Upper lobe of right lung (tissue), 1 donor: ENCODE results near the gene CDK9. TPM values are rescaled to one million over a fixed set of nuclear protein-coding genes. Genes with fewer than 3 reads are reported as not detected.
A peak's percentile ranks its signal among the peaks of the same experiment; 100 is the strongest.

Experiments
- ATAC-seq: fragments of 200-7000 bp; cut with Tn5 transposase; one replicate; pipeline ENCODE4 v1.9.1; 2020; ENCODE audit warnings: mild to moderate bottlenecking, moderate library complexity
- DNase-seq: peaks from one replicate; pipeline ENCODE4 v3.0.0-alpha.2; 2020
- H3K27ac ChIP-seq: fragments of 200-600 bp; one replicate; pipeline ENCODE4 v1.8.0; 2022
- H3K27me3 ChIP-seq: fragments of 200-600 bp; one replicate; pipeline ENCODE4 v1.8.0; 2022; ENCODE audit warnings: mild to moderate bottlenecking
- H3K36me3 ChIP-seq: fragments of 200-600 bp; one replicate; pipeline ENCODE4 v1.8.0; 2022
- H3K4me1 ChIP-seq: fragments of 200-600 bp; one replicate; pipeline ENCODE4 v1.8.0; 2022
- H3K4me3 ChIP-seq: fragments of 200-600 bp; one replicate; pipeline ENCODE4 v1.8.0; 2022; ENCODE audit warnings: mild to moderate bottlenecking
- H3K9me3 ChIP-seq: fragments of 200-600 bp; one replicate; pipeline ENCODE4 v1.8.0; 2022
- intact Hi-C: fragments of 100-400 bp; cut with DNase I; formaldehyde crosslinking; loops from one replicate; pipeline ENCODE4 v1.11.0; 2022
- total RNA-seq: library from RNA; stranded (reverse); fragmentation: NEBNext Ultra II Directional; extraction: Animal tissue kit (Norgen Biotek cat#: 25700); gene quantifications from one replicate; pipeline ENCODE4 v1.2.1, GENCODE V29; 2021
- TF ChIP-seq, protein P1 (sequence below): fragments of 200-600 bp; IDR thresholded peaks from one replicate; pipeline ENCODE4 v1.8.0; 2022; ENCODE audit warnings: antibody characterized with exemption
- donor health status: DM: no; HTN: yes; CAD: no; lungs with severe emphysema.

Gene CDK9
- total RNA-seq, 1 donor from 2014 or later = 99.1 TPM

DNA sequence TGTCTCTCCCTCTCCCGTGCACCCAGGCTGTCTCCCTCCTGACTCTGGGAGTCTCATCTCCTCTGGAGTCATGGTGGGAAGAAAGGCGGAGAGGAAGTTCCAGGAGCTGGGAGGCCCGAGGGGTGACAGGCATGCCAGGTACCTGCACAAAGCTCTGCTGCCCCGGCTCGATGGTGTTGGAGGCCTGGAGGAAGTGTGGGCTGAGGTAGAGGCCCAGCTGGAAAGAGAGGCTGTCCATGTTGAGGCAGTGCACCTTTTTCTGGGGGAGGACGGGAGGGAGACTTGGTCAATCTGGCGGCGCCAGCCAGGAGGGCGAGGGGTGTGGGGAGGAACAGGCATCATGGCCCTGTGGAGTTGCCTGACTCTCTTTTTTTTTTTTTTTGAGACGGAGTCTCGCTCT lies 32.7 kb downstream of the CDK9 start:
- DNase-seq (no peak), ATAC-seq (no peak)
- Histone ChIP-seq H3K27ac (no peak overlapping the region), H3K27me3 (no peaks in the 10 kb centered on the region), H3K4me3 (no peak overlapping the region), H3K9me3 (no peaks in the 10 kb centered on the region), H3K36me3 (peaks cover 76% of the 10 kb centered on the region), H3K4me1 (no peaks in the 10 kb centered on the region)
- TF ChIP-seq, protein P1, sequence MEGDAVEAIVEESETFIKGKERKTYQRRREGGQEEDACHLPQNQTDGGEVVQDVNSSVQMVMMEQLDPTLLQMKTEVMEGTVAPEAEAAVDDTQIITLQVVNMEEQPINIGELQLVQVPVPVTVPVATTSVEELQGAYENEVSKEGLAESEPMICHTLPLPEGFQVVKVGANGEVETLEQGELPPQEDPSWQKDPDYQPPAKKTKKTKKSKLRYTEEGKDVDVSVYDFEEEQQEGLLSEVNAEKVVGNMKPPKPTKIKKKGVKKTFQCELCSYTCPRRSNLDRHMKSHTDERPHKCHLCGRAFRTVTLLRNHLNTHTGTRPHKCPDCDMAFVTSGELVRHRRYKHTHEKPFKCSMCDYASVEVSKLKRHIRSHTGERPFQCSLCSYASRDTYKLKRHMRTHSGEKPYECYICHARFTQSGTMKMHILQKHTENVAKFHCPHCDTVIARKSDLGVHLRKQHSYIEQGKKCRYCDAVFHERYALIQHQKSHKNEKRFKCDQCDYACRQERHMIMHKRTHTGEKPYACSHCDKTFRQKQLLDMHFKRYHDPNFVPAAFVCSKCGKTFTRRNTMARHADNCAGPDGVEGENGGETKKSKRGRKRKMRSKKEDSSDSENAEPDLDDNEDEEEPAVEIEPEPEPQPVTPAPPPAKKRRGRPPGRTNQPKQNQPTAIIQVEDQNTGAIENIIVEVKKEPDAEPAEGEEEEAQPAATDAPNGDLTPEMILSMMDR = no peak
- intact Hi-C loops = no loop called here

DNA sequence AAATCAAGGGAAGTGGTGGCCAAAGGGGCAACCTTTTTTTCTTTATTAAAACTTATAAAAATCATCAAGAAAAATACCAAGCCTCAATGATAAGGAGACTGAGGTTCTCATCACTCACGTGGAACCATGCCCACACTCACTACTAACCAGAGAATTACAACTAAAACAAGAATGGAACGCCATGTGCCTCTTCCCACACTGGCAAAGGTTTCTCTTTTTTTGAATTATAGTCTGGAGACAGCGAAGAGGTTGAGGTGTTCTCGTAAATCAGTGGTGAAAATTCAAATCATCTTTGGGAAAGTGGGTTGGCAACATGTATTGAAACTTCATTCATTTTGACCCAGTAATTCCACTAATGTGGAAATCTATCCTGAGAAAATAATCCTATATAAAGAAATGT lies 36.3 kb downstream of the CDK9 start:
- no peaks in the 10 kb centered on the region for H3K27me3 ChIP-seq
- DNase-seq (no peak), ATAC-seq (no peak)
- no peaks in the 10 kb centered on the region for H3K9me3 ChIP-seq
- no peak overlapping the region for H3K27ac ChIP-seq
- no peak overlapping the region for H3K4me3 ChIP-seq
- H3K4me1 ChIP-seq = peaks cover 6% of the 10 kb centered on the region
- intact Hi-C loops = no loop called here
- peaks cover 65% of the 10 kb centered on the region for H3K36me3 ChIP-seq
- TF ChIP-seq, protein P1 = no peak

DNA sequence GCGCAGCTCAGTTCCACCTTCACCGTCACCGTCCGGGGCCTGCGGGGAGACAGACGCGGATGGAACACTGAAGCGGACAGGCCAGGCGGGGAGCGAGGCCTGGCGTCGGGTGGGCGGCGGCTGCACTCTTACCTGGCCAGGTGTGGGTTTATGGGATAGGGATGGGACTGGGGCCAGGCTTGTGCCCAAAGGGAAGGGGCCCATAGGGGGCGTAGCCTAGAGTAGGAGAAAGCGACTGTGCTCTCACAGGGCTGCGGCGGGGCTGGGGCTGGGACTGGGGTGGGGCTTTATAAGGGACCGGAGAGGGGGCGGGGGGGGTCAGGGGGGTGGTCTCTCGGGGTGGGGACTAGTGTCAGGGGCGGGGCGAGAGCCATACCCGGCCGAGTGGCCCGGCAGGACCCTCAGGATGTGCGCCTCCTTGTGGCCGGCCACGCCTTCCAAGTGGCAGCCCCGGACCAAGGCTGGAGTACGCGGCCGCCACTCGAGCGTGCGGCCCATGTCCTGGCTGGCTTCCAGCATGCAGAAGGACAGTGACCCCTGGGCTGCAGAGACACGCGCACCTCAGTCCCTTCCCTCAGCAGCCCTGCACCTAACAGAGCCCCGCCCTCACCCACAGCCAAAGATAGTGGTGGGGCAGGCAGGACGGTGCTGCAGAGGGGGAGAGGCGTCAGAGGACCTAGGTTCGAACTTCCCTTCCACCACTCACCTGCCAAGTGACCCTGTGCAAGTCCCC lies 39.7 kb downstream of the CDK9 start:
- TF ChIP-seq, protein P1 = peak; percentile 40
- H3K27ac ChIP-seq = no peak overlapping the region
- no peak overlapping the region for H3K4me3 ChIP-seq
- H3K4me1 ChIP-seq = peaks cover 39% of the 10 kb centered on the region
- DNase-seq = peak; percentile 78
- H3K36me3 ChIP-seq = peaks cover 48% of the 10 kb centered on the region
- intact Hi-C loops = no loop called here
- no peaks in the 10 kb centered on the region for H3K27me3 ChIP-seq
- ATAC-seq = peak; percentile 45
- no peaks in the 10 kb centered on the region for H3K9me3 ChIP-seq

DNA sequence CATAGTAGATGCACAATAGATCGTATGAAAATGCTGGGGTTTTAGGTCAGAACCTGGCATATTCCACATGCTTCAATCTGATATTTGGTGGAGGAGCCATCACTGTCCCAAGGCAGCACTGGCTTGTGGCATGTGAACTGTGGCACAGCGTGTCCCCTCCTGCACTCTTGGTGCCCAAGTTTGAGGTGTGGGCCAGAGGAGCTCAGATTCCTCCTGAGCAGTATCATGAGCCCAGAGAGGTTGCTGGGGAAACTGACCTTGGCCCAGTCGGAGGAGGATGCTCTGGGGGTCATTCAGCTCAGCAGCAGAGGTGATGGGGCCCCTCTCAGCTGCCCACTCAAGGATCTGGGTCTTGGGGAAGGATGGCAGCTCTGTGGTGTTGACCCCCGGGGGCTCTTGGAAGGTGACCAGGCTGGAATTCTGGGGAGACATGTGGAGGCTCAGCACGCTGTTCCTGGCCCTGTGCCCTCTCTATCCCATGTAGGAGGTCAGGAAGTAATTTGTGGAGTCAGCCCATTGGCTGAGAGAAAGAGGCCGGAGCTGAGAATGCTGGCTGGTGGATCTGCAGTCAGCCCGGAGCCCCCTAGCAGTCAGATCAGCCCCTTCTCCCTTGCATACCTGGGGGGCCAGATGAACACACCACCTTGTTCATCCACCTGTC lies 40.5 kb downstream of the CDK9 start:
- TF ChIP-seq, protein P1 = no peak
- intact Hi-C loops = no loop called here
- Histone ChIP-seq H3K9me3 (no peaks in the 10 kb centered on the region), H3K27me3 (no peaks in the 10 kb centered on the region), H3K36me3 (peaks cover 44% of the 10 kb centered on the region), H3K4me3 (no peak overlapping the region), H3K4me1 (peaks cover 43% of the 10 kb centered on the region), H3K27ac (peak overlapping the region; percentile 79)
- ATAC-seq = no peak
- no peak for DNase-seq

DNA sequence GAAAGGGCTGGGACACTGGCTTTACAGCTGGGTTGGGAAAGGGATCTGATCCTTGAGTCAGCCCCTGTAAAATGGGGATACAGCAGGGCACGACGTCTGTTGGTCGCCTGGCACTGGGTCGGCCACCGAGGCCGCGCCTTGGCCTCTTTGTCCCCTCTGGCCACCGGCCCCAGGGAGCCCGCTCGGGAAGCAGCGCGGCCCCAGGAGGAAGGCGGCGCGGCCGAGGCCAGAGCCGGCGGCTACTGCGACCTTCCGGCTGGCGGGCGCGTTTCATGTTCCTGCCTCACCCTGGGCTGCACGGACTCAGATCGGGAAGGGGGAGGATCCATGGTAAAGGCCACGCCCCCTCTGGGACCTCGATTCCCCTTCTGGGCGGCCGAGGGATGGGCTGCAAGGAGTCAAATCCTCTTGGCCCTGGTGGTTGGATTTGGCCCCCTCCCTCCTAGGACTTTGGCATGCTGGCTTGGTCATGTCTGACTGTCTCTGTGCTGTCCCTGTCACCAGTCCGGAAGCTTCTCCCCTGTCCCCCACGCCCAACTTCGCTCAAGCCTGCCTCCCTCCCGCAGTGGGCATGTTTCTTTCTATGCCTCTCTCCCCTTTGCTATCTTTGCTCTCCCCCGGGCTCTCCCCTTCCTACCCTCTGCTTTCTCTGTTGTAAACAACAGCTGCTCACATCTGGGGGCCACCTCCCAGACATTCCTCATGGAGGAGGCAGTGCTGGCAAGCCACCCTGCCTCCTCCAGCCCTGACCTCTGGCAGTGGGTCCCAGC lies 42.6 kb downstream of the CDK9 start:
- TF ChIP-seq, protein P1 = peak; percentile 24
- DNase-seq (peak; percentile 87), ATAC-seq (peak; percentile 85)
- Histone ChIP-seq H3K4me1 (peaks cover 62% of the 10 kb centered on the region), H3K9me3 (no peaks in the 10 kb centered on the region), H3K36me3 (peaks cover 44% of the 10 kb centered on the region), H3K4me3 (peak overlapping the region; percentile 23), H3K27ac (peak overlapping the region; percentile 79), H3K27me3 (no peaks in the 10 kb centered on the region)
- intact Hi-C loops = no loop called here
